GM12865 (cell line): ENCODE measurements around the gene NYNRIN.

ENCODE experiments used
- DNase-seq: peaks from one replicate; pipeline ENCODE4 v3.0.0; 2010; ENCODE audit warnings: low read depth
- H3K4me3 ChIP-seq: 2 replicates; pipeline ENCODE4 v1.5.1; 2011; ENCODE audit warnings: mild to moderate bottlenecking, low read depth, low read length, control low read depth
- CTCF ChIP-seq: IDR thresholded peaks from 2 replicates; pipeline ENCODE4 v1.5.1; 2011; ENCODE audit warnings: low read length, control low read depth, low read depth, inconsistent platforms; ENCODE audit not compliant: insufficient read depth; ENCODE audit errors: missing control alignments

NYNRIN gene

GRCh38 chr14:24366413-24366720 lies 32.4 kb upstream of the NYNRIN start:
- no peak for TF ChIP-seq CTCF
- DNase-seq, result no peak
- H3K4me3 ChIP-seq, result peak overlapping the region; percentile 25; the same call in 1 of the 2 replicates

- TF ChIP-seq CTCF, result no peak
- DNase-seq, result peak; percentile 69
- H3K4me3 ChIP-seq, result peak overlapping the region; percentile 25
Observed at GRCh38 chr14:24366721-24367513, 31.9 kb upstream of the NYNRIN start.

GRCh38 chr14:24367514-24368211 lies 31.1 kb upstream of the NYNRIN start, which contains the start of gene NFATC4:
TSS of gene NFATC4 (plus strand) at chr14:24368184. CDS start at chr14:24368341, 157 bp downstream.
- no peak for TF ChIP-seq CTCF
- no peak within 1 kb of the TSS for H3K4me3 ChIP-seq
- peak; percentile 47 for DNase-seq

GRCh38 chr14:24368212-24368561 lies 30.6 kb upstream of the NYNRIN start:
- no peak overlapping the region for H3K4me3 ChIP-seq
- no peak for TF ChIP-seq CTCF
- DNase-seq, result no peak

- no peak overlapping the region for H3K4me3 ChIP-seq
- no peak for TF ChIP-seq CTCF
- no peak for DNase-seq
Observed at GRCh38 chr14:24368562-24369252, 30.1 kb upstream of the NYNRIN start.

- H3K4me3 ChIP-seq, result no peak overlapping the region
- no peak for DNase-seq
- TF ChIP-seq CTCF, result no peak
Observed at GRCh38 chr14:24369463-24369862, 29.3 kb upstream of the NYNRIN start.
